Esophagus mucosa (tissue), 1 donor: ENCODE measurements around the gene OR7C1. TPM values are rescaled to one million over a fixed set of nuclear protein-coding genes. Genes with fewer than 3 reads are reported as not detected.
"Not testable (repeated sequence)": the region's sequence is repeated elsewhere in the genome, so short reads cannot be mapped to it uniquely, and the experiment has no call there.

Experiments
- ATAC-seq: fragments of 200-7000 bp; cut with Tn5 transposase; one replicate; pipeline ENCODE4 v1.9.1; 2020
- total RNA-seq: library from RNA; stranded (reverse); gene quantifications from one replicate; pipeline ENCODE4 v1.2.4, GENCODE V29; 2023
- donor health status: DM: yes; HTN: yes; CAD: no.

OR7C1 gene
- not detected for total RNA-seq

- no peak for ATAC-seq
These were observed at the start of gene OR7C1, which contains the start of gene OR7A5 for GRCh38 chr19:14835011-14835410. OR7C1 (minus strand) TSS chr19:14835185; CDS start chr19:14800136, 35,049 bp downstream. OR7A5 (minus strand) TSS chr19:14835185; CDS start chr19:14828241, 6,944 bp downstream.

GRCh38 chr19:14871619-14872230, 36.7 kb upstream of the OR7C1 start:
- no peak for ATAC-seq

- ATAC-seq, result no peak
These were observed 33.5 kb upstream of the OR7C1 start for GRCh38 chr19:14868497-14868896.

- ATAC-seq, result no peak
These were observed 13.8 kb upstream of the OR7C1 start, which contains the start of gene OR7A10 for GRCh38 chr19:14848822-14849221. OR7A10 (minus strand) TSS chr19:14848922; CDS start chr19:14841877, 7,045 bp downstream.

- no peak for ATAC-seq
These were observed 8.6 kb upstream of the OR7C1 start for GRCh38 chr19:14843578-14843977.

GRCh38 chr19:14843169-14843568, 8.2 kb upstream of the OR7C1 start:
- ATAC-seq, result no peak

GRCh38 chr19:14840206-14840605, 5.2 kb upstream of the OR7C1 start:
- ATAC-seq, result no peak

GRCh38 chr19:14837391-14837790, 2.4 kb upstream of the OR7C1 start:
- no peak for ATAC-seq

- no peak for ATAC-seq
These were observed 4.3 kb downstream of the OR7C1 start for GRCh38 chr19:14830702-14831101.

- ATAC-seq, result no peak
These were observed 9.0 kb downstream of the OR7C1 start for GRCh38 chr19:14826006-14826405.

GRCh38 chr19:14821937-14822336, 13.0 kb downstream of the OR7C1 start:
- no peak for ATAC-seq

- no peak for ATAC-seq
These were observed 16.4 kb downstream of the OR7C1 start for GRCh38 chr19:14818588-14818987.

GRCh38 chr19:14817052-14817451, 17.9 kb downstream of the OR7C1 start:
- ATAC-seq, result no peak

GRCh38 chr19:14814982-14815652, 19.9 kb downstream of the OR7C1 start:
- ATAC-seq, result no peak

GRCh38 chr19:14809272-14810057, 25.5 kb downstream of the OR7C1 start:
- no peak for ATAC-seq

- no peak for ATAC-seq
These were observed 30.2 kb downstream of the OR7C1 start for GRCh38 chr19:14804765-14805164.

- ATAC-seq, result no peak
These were observed 36.2 kb downstream of the OR7C1 start for GRCh38 chr19:14798760-14799159.

GRCh38 chr19:14796021-14796420, 39.0 kb downstream of the OR7C1 start:
- no peak for ATAC-seq

- no peak for ATAC-seq
These were observed 39.8 kb downstream of the OR7C1 start for GRCh38 chr19:14795078-14795721.

- not testable (repeated sequence) for ATAC-seq
These were observed 42.7 kb downstream of the OR7C1 start for GRCh38 chr19:14792250-14792649.

- ATAC-seq, result peak; percentile 24
These were observed 48.5 kb downstream of the OR7C1 start for GRCh38 chr19:14786421-14786851.

- ATAC-seq, result peak; percentile 74
These were observed 49.7 kb downstream of the OR7C1 start for GRCh38 chr19:14785102-14785793.
